Breast epithelium (tissue), 3 donors: ENCODE data around the gene STEAP2.

Experiments
- POLR2A ChIP-seq: fragments of 450-650 bp; IDR thresholded peaks from one replicate; pipeline ENCODE4 v1.6.1; 2016; ENCODE audit warnings: antibody characterized with exemption, mild to moderate bottlenecking, moderate library complexity
- POLR2AphosphoS5 ChIP-seq, 3 donors: sonication (generic); formaldehyde crosslinking; IDR thresholded peaks; one replicate each; pipeline ENCODE4 v1.6.1; 2017; ENCODE audit warnings: antibody characterized with exemption in 3 of 3
- TF ChIP-seq, protein P1 (sequence below), 3 donors: fragments of 450-650 bp; IDR thresholded peaks; one replicate each; pipeline ENCODE4 v1.5.1; 2016 to 2017; ENCODE audit warnings: antibody characterized with exemption in 3 of 3, mild to moderate bottlenecking in 3 of 3, moderate library complexity in 3 of 3

- TF ChIP-seq, protein P1, sequence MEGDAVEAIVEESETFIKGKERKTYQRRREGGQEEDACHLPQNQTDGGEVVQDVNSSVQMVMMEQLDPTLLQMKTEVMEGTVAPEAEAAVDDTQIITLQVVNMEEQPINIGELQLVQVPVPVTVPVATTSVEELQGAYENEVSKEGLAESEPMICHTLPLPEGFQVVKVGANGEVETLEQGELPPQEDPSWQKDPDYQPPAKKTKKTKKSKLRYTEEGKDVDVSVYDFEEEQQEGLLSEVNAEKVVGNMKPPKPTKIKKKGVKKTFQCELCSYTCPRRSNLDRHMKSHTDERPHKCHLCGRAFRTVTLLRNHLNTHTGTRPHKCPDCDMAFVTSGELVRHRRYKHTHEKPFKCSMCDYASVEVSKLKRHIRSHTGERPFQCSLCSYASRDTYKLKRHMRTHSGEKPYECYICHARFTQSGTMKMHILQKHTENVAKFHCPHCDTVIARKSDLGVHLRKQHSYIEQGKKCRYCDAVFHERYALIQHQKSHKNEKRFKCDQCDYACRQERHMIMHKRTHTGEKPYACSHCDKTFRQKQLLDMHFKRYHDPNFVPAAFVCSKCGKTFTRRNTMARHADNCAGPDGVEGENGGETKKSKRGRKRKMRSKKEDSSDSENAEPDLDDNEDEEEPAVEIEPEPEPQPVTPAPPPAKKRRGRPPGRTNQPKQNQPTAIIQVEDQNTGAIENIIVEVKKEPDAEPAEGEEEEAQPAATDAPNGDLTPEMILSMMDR (IDR thresholded peaks at IDR 0.05), result no peak
- TF ChIP-seq POLR2A (no peak), POLR2AphosphoS5 (IDR thresholded peaks at IDR 0.05) (no peak)
These were observed 32.0 kb downstream of the STEAP2 start for GRCh38 chr7:90243556-90243955.
